Spleen (tissue), 11 donors: ENCODE data around the gene STXBP4. TPM values are rescaled to one million over a fixed set of nuclear protein-coding genes. Genes with fewer than 3 reads are reported as not detected.

Source experiments
- DNase-seq: peaks from one replicate; pipeline ENCODE4 v3.0.0-alpha.2; 2020
- H3K27ac ChIP-seq, 8 donors: fragments of 200-600 bp; sonication (generic) in 7 of 8; 1 replicate in 4 of 8; 2 replicates in 4 of 8; pipeline versions ENCODE4 v1.5.0 to v1.8.0; 2016 to 2021; ENCODE audit warnings: inconsistent platforms in 4 of 8, mild to moderate bottlenecking in 4 of 8, moderate library complexity in 1 of 8
- H3K27me3 ChIP-seq, 7 donors: fragments of 200-600 bp; sonication (generic) in 6 of 7; replicated peaks in 1 of 7; 1 replicate in 4 of 7; 2 replicates in 3 of 7; pipeline versions ENCODE4 v1.5.0 to v1.8.0; 2016 to 2021; ENCODE audit warnings: inconsistent platforms in 3 of 7, mild to moderate bottlenecking in 1 of 7
- H3K36me3 ChIP-seq, 6 donors: fragments of 200-600 bp; sonication (generic) in 5 of 6; 1 replicate in 4 of 6; 2 replicates in 2 of 6; pipeline versions ENCODE4 v1.5.0 to v1.8.0; 2016 to 2021; ENCODE audit warnings: inconsistent platforms in 2 of 6
- H3K4me1 ChIP-seq, 6 donors: fragments of 200-600 bp; sonication (generic) in 5 of 6; 1 replicate in 3 of 6; 2 replicates in 3 of 6; pipeline versions ENCODE4 v1.5.0 to v1.8.0; 2016 to 2021; ENCODE audit warnings: inconsistent platforms in 3 of 6
- H3K4me3 ChIP-seq, 8 donors: fragments of 200-600 bp; sonication (generic) in 7 of 8; 1 replicate in 4 of 8; 2 replicates in 4 of 8; pipeline versions ENCODE4 v1.5.0 to v1.8.0; 2016 to 2021; ENCODE audit warnings: inconsistent platforms in 4 of 8, mild to moderate bottlenecking in 4 of 8, moderate library complexity in 2 of 8
- H3K9me3 ChIP-seq, 8 donors: fragments of 200-600 bp; sonication (generic) in 7 of 8; 1 replicate in 4 of 8; 2 replicates in 4 of 8; pipeline versions ENCODE4 v1.5.0 to v1.8.0; 2016 to 2021; ENCODE audit warnings: inconsistent platforms in 4 of 8
- POLR2A ChIP-seq, 3 donors: fragments of 450-650 bp; IDR thresholded peaks; one replicate each; pipeline ENCODE4 v1.5.1; 2017; ENCODE audit warnings: antibody characterized with exemption in 3 of 3, mild to moderate bottlenecking in 1 of 3
- POLR2AphosphoS5 ChIP-seq, 3 donors: sonication (generic); formaldehyde crosslinking; IDR thresholded peaks; one replicate each; pipeline ENCODE4 v1.5.1; 2017; ENCODE audit warnings: antibody characterized with exemption in 3 of 3
- WGBS, 5 donors: extraction: QIAGEN DNeasy Blood & Tissue Kit in 3 of 5; methylation state at CpG; one replicate each; pipeline versions ENCODE4 v1.1.5 to v1.1.7; 2013 to 2018; 5-methylcytosine and 5-hydroxymethylcytosine counted together
- intact Hi-C: fragments of 100-400 bp; cut with DNase I; formaldehyde crosslinking; loops from one replicate; pipeline ENCODE4 v1.15.0; 2023; ENCODE audit warnings: low total_unique reads
- polyA plus RNA-seq, 3 donors: library from polyadenylated mRNA; stranded (reverse); fragments of 200-250 nt; gene quantifications; one replicate each; pipeline ENCODE4 v1.2.1, GENCODE V29; 2013
- total RNA-seq, 7 donors: library from RNA; depleted of rRNA in 3 of 7; stranded (reverse); fragments of >200 nt in 3 of 7; fragmentation: NEBNext Ultra II Directional in 4 of 7; extraction: Animal tissue kit (Norgen Biotek cat#: 25700) in 4 of 7; gene quantifications; one replicate each; pipeline versions ENCODE4 v1.1.0 to v1.2.1, GENCODE V29; 2016 to 2021
- TF ChIP-seq, protein P1 (sequence below), 11 experiments: fragments of 200-600 bp in 7 of 11; fragments of 450-650 bp in 4 of 11; sonication (generic) in 4 of 11; IDR thresholded peaks in 8 of 11; conservative IDR thresholded peaks in 3 of 11; 1 replicate in 7 of 11; 2 replicates in 4 of 11; pipeline versions ENCODE4 v1.4.0 to v1.8.0; 2016 to 2021; ENCODE audit warnings: antibody characterized with exemption in 11 of 11, inconsistent platforms in 4 of 11, mild to moderate bottlenecking in 1 of 11
- donor health status: healthy with polysubstance abuse.
- donor health status: DM: no; HTN: no; CAD: no; lungs with moderate emphysema.
- donor health status: DM: no; HTN: no; CAD: no.
- donor health status: Bipolar disorder and iron deficiency.
- donor health status: healthy.
- donor health status: DM: no; HTN: no; CAD: no.
- donor health status: DM: yes; HTN: yes; CAD: no.

Gene STXBP4
- total and polyA plus RNA-seq, 10 donors: 0.67 to 45.5 (median 7.3) TPM

DNA sequence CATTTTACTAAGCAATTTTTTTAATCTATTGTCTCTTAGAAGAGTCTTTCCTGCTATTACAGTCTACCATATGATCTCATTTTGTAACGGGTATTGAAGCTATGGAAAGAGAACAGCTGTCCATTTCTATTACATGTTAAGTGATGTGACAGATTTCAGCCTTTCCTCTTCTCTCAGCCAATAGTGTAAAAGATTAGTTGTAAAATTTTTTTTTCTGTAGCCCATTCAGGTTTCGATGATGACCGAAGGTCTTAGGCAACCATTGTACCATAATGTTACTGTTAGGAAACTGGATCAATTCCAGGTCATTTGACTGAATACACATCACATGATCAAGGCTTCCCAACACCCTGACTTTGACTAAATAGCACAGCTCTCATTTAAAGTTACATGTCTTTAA, 148.6 kb downstream of the STXBP4 start:
- WGBS, 5 donors: 55 to 74% (median 62%) methylated on average over 3 of the region's 3 CpGs
- no peak for DNase-seq

DNA sequence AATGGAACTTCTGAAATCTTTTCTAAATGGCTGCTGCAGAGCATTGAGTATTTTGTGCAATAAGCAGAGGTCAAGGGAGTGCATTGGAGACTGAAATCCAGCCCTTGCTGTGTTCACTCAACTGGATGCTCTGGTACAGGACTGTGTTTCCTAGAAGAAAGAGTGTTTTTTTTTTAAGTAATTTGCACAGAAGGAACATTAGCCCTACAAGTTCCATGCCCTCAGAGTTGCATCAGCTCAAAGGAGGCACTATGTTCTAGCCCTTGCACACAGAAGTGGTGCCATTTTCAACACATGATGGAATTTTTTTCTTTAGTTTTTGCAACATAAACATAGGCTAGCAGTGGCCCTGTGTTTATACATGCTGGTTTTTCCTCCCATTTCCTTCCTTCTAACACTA, 152.1 kb downstream of the STXBP4 start:
- Histone ChIP-seq H3K9me3 (no peaks in the 10 kb centered on the region), H3K4me1 (no peaks in the 10 kb centered on the region), H3K36me3 (no peaks in the 10 kb centered on the region), H3K27me3 (no peaks in the 10 kb centered on the region), H3K27ac (no peak overlapping the region), H3K4me3 (no peak overlapping the region)
- intact Hi-C loops: no loop called here
- DNase-seq: no peak
- TF ChIP-seq, protein P1, sequence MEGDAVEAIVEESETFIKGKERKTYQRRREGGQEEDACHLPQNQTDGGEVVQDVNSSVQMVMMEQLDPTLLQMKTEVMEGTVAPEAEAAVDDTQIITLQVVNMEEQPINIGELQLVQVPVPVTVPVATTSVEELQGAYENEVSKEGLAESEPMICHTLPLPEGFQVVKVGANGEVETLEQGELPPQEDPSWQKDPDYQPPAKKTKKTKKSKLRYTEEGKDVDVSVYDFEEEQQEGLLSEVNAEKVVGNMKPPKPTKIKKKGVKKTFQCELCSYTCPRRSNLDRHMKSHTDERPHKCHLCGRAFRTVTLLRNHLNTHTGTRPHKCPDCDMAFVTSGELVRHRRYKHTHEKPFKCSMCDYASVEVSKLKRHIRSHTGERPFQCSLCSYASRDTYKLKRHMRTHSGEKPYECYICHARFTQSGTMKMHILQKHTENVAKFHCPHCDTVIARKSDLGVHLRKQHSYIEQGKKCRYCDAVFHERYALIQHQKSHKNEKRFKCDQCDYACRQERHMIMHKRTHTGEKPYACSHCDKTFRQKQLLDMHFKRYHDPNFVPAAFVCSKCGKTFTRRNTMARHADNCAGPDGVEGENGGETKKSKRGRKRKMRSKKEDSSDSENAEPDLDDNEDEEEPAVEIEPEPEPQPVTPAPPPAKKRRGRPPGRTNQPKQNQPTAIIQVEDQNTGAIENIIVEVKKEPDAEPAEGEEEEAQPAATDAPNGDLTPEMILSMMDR (IDR thresholded peaks at IDR 0.05 in 8 of 11, conservative IDR thresholded peaks at IDR 0.05 in 3 of 11): no peak
- TF ChIP-seq POLR2A (IDR thresholded peaks at IDR 0.05): no peak
- TF ChIP-seq POLR2AphosphoS5 (IDR thresholded peaks at IDR 0.05): no peak

More for the DNA sequence above, 148.6 kb downstream of the STXBP4 start:
- Histone ChIP-seq H3K4me3 (no peak overlapping the region), H3K27ac (no peak overlapping the region), H3K4me1 (no peaks in the 10 kb centered on the region), H3K36me3 (no peaks in the 10 kb centered on the region), H3K27me3 (no peaks in the 10 kb centered on the region), H3K9me3 (no peaks in the 10 kb centered on the region)
- intact Hi-C loops: no loop called here
- TF ChIP-seq, protein P1 (IDR thresholded peaks at IDR 0.05 in 8 of 11, conservative IDR thresholded peaks at IDR 0.05 in 3 of 11): no peak
- no peak for TF ChIP-seq POLR2A (IDR thresholded peaks at IDR 0.05)
- no peak for TF ChIP-seq POLR2AphosphoS5 (IDR thresholded peaks at IDR 0.05)

DNA sequence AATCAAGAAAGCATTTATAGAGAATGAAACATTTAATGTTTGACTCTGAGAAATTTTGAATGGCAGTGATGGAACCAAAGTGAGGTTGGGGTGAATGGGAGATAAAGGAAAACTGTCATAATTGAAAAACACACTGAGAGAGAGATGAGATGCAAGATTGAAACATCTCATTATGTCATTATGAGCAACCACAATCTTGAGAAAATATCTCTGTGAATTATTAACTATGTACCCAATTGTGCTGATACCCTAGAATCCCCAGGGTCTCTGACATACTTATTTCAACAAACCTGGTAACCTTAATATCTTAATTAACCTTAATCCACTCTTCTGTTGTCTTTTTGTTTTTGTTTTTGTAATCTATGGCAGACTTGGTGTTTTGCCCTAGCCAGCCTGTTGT, 152.7 kb downstream of the STXBP4 start:
- DNase-seq: no peak
- no peak overlapping the region for H3K4me3 ChIP-seq
- no peaks in the 10 kb centered on the region for H3K36me3 ChIP-seq
- H3K27me3 ChIP-seq: no peaks in the 10 kb centered on the region
- H3K27ac ChIP-seq: no peak overlapping the region
- intact Hi-C loops: no loop called here
- H3K4me1 ChIP-seq: no peaks in the 10 kb centered on the region
- H3K9me3 ChIP-seq: no peaks in the 10 kb centered on the region
- TF ChIP-seq, protein P1 (IDR thresholded peaks at IDR 0.05 in 8 of 11, conservative IDR thresholded peaks at IDR 0.05 in 3 of 11): no peak
- no peak for TF ChIP-seq POLR2A (IDR thresholded peaks at IDR 0.05)
- no peak for TF ChIP-seq POLR2AphosphoS5 (IDR thresholded peaks at IDR 0.05)

DNA sequence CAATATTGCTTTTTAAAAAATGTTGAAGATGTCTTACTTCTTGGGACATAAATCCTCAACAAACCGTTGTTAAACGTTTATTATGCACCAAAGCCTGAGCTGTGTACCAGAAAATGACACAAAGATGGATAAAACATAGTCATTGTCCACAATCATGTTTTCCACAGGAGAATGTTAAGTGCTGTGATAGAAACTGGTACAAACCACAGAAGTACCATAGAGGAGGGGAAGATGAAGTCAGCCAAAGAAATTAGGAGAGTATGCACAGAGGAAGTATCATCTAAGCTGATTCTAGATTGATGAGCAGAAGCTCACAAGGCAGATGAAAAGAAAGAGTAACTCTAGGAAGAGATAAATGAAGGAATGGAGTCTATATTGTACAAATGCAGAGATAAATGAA, 153.5 kb downstream of the STXBP4 start:
- no peak overlapping the region for H3K4me3 ChIP-seq
- H3K9me3 ChIP-seq: no peaks in the 10 kb centered on the region
- no peaks in the 10 kb centered on the region for H3K4me1 ChIP-seq
- TF ChIP-seq, protein P1 (IDR thresholded peaks at IDR 0.05 in 8 of 11, conservative IDR thresholded peaks at IDR 0.05 in 3 of 11): no peak
- TF ChIP-seq POLR2A (IDR thresholded peaks at IDR 0.05) (no peak), POLR2AphosphoS5 (IDR thresholded peaks at IDR 0.05) (no peak)
- no peak overlapping the region for H3K27ac ChIP-seq
- WGBS, 5 donors: 82 to 97% (median 90%) methylated on average over 2 of the region's 2 CpGs
- intact Hi-C loops: no loop called here
- no peaks in the 10 kb centered on the region for H3K36me3 ChIP-seq
- DNase-seq: no peak
- no peaks in the 10 kb centered on the region for H3K27me3 ChIP-seq
